Measurements from ENCODE around the gene PPAN.

The PPAN gene

DNA sequence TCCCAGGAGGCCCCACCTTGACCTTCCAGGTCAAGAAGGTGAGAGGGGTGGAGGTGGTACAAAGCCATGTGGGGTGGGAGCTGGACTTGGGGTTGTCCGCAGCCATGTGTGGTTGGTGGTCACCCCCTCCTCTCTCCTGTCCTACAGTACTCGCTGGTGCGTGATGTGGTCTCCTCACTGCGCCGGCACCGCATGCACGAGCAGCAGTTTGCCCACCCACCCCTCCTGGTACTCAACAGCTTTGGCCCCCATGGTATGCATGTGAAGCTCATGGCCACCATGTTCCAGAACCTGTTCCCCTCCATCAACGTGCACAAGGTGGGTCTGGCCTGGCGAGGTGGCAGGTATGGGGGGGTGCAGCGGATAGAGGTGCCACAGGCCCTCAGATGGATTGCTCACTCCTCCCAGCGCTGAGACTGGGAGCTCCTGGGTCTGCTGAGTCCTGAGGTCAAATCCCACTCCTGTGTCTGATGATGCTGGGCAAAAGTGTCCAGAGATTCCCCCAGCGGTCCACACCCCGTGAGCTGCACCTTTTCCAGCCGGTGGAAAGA is 1.7 kb downstream of the PPAN start:
- Histone ChIP-seq H3K4me3 (ENCODE audit: low read length in 2 of 2) (no peak overlapping the region), H3K27ac (ENCODE audit: low read length) (no peak overlapping the region), H3K4me1 (ENCODE audit: control insufficient read depth, insufficient read depth, low read length) (peaks cover 20% of the 10 kb centered on the region)

DNA sequence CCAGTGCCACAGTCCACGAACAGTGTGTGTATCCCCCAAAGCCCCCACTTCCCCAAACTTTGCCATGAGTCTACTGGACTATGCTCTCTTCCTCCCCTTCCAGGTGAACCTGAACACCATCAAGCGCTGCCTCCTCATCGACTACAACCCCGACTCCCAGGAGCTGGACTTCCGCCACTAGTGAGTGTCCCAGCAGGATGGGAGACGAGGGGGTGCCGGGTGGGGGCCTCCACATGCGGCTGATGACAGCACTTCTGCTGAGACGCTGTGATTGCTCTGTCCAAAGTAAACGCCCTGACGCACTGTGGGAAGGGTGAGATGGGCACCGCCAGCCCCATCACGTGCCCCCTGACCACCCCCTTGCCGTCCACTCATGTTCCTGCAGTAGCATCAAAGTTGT is 3.4 kb downstream of the PPAN start:
- Histone ChIP-seq H3K9ac (ENCODE audit: low read length in 2 of 2) (no peak overlapping the region), H3K27me3 (ENCODE audit: control insufficient read depth in 1 of 2, insufficient read depth in 2 of 2, low read length in 2 of 2) (no peaks in the 10 kb centered on the region), H3K4me3 (ENCODE audit: low read length in 2 of 2) (no peak overlapping the region), H3K9me3 (ENCODE audit: control insufficient read depth in 2 of 2, low read length in 2 of 2) (no peaks in the 10 kb centered on the region), H3K4me1 (ENCODE audit: control insufficient read depth, insufficient read depth, low read length) (peaks cover 22% of the 10 kb centered on the region), H3K27ac (ENCODE audit: low read length) (no peak overlapping the region), H3K36me3 (ENCODE audit: control insufficient read depth in 2 of 2, insufficient read depth in 2 of 2, low read length in 2 of 2) (peaks cover 25 to 31% of the 10 kb centered on the region in 2 donors)

More for the DNA sequence above, 1.7 kb downstream of the PPAN start:
- Histone ChIP-seq H3K9me3 (ENCODE audit: control insufficient read depth in 2 of 2, low read length in 2 of 2) (no peaks in the 10 kb centered on the region), H3K9ac (ENCODE audit: low read length in 2 of 2) (no peak overlapping the region), H3K27me3 (ENCODE audit: control insufficient read depth in 1 of 2, insufficient read depth in 2 of 2, low read length in 2 of 2) (no peaks in the 10 kb centered on the region), H3K36me3 (ENCODE audit: control insufficient read depth in 2 of 2, insufficient read depth in 2 of 2, low read length in 2 of 2) (peaks cover 25 to 31% of the 10 kb centered on the region in 2 donors)

- Histone ChIP-seq H3K27ac (ENCODE audit: low read length) (no peak overlapping the region), H3K36me3 (ENCODE audit: control insufficient read depth in 2 of 2, insufficient read depth in 2 of 2, low read length in 2 of 2) (peaks cover 28 to 34% of the 10 kb centered on the region in 2 donors), H3K4me1 (ENCODE audit: control insufficient read depth, insufficient read depth, low read length) (peaks cover 22% of the 10 kb centered on the region)
Observed at GRCh38 chr19:10110076-10110971, 4.2 kb downstream of the PPAN start.

GRCh38 chr19:10110972-10111317 is 4.8 kb downstream of the PPAN start:
- Histone ChIP-seq H3K27ac (ENCODE audit: low read length) (no peak overlapping the region), H3K36me3 (ENCODE audit: control insufficient read depth in 2 of 2, insufficient read depth in 2 of 2, low read length in 2 of 2) (peaks cover 32 to 40% of the 10 kb centered on the region in 2 donors), H3K27me3 (ENCODE audit: control insufficient read depth in 1 of 2, insufficient read depth in 2 of 2, low read length in 2 of 2) (no peaks in the 10 kb centered on the region), H3K4me1 (ENCODE audit: control insufficient read depth, insufficient read depth, low read length) (peaks cover 19% of the 10 kb centered on the region), H3K9ac (ENCODE audit: low read length in 2 of 2) (no peak overlapping the region), H3K4me3 (ENCODE audit: low read length in 2 of 2) (no peak overlapping the region), H3K9me3 (ENCODE audit: control insufficient read depth in 2 of 2, low read length in 2 of 2) (no peaks in the 10 kb centered on the region)

More at GRCh38 chr19:10110076-10110971, 4.2 kb downstream of the PPAN start:
- Histone ChIP-seq H3K4me3 (ENCODE audit: low read length in 2 of 2) (no peak overlapping the region), H3K27me3 (ENCODE audit: control insufficient read depth in 1 of 2, insufficient read depth in 2 of 2, low read length in 2 of 2) (no peaks in the 10 kb centered on the region), H3K9me3 (ENCODE audit: control insufficient read depth in 2 of 2, low read length in 2 of 2) (no peaks in the 10 kb centered on the region), H3K9ac (ENCODE audit: low read length in 2 of 2) (no peak overlapping the region)

- Histone ChIP-seq H3K9ac (ENCODE audit: low read length in 2 of 2) (no peak within 1 kb of the TSS), H3K4me3 (ENCODE audit: low read length in 2 of 2) (no peak within 1 kb of the TSS), H3K36me3 (ENCODE audit: control insufficient read depth in 2 of 2, insufficient read depth in 2 of 2, low read length in 2 of 2) (peaks cover 37 to 45% of the 10 kb centered on the region in 2 donors), H3K9me3 (ENCODE audit: control insufficient read depth in 2 of 2, low read length in 2 of 2) (no peaks in the 10 kb centered on the region), H3K27me3 (ENCODE audit: control insufficient read depth in 1 of 2, insufficient read depth in 2 of 2, low read length in 2 of 2) (no peaks in the 10 kb centered on the region), H3K4me1 (ENCODE audit: control insufficient read depth, insufficient read depth, low read length) (peaks cover 17% of the 10 kb centered on the region), H3K27ac (ENCODE audit: low read length) (no peak within 1 kb of the TSS)
Observed at GRCh38 chr19:10111405-10111811, 5.2 kb downstream of the PPAN start, which contains the start of gene P2RY11. P2RY11 (plus strand) TSS chr19:10111693; CDS start chr19:10111722, 29 bp downstream.

- H3K27me3 ChIP-seq (ENCODE audit: control insufficient read depth in 1 of 2, insufficient read depth in 2 of 2, low read length in 2 of 2), result no peaks in the 10 kb centered on the region
- H3K4me1 ChIP-seq (ENCODE audit: control insufficient read depth, insufficient read depth, low read length), result peaks cover 11% of the 10 kb centered on the region
- H3K36me3 ChIP-seq (ENCODE audit: control insufficient read depth in 2 of 2, insufficient read depth in 2 of 2, low read length in 2 of 2), result peaks cover 44 to 50% of the 10 kb centered on the region in 2 donors
- no peak overlapping the region for H3K27ac ChIP-seq (ENCODE audit: low read length)
- H3K9ac ChIP-seq (ENCODE audit: low read length in 2 of 2), result no peak overlapping the region
- no peaks in the 10 kb centered on the region for H3K9me3 ChIP-seq (ENCODE audit: control insufficient read depth in 2 of 2, low read length in 2 of 2)
- no peak overlapping the region for H3K4me3 ChIP-seq (ENCODE audit: low read length in 2 of 2)
Observed at GRCh38 chr19:10112037-10112761, 6.0 kb downstream of the PPAN start.

- H3K36me3 ChIP-seq (ENCODE audit: control insufficient read depth in 2 of 2, insufficient read depth in 2 of 2, low read length in 2 of 2), result peaks cover 44 to 47% of the 10 kb centered on the region in 2 donors
- no peaks in the 10 kb centered on the region for H3K27me3 ChIP-seq (ENCODE audit: control insufficient read depth in 1 of 2, insufficient read depth in 2 of 2, low read length in 2 of 2)
- no peak overlapping the region for H3K27ac ChIP-seq (ENCODE audit: low read length)
- no peaks in the 10 kb centered on the region for H3K9me3 ChIP-seq (ENCODE audit: control insufficient read depth in 2 of 2, low read length in 2 of 2)
- no peak overlapping the region for H3K4me3 ChIP-seq (ENCODE audit: low read length in 2 of 2)
- H3K4me1 ChIP-seq (ENCODE audit: control insufficient read depth, insufficient read depth, low read length), result peaks cover 12% of the 10 kb centered on the region
- no peak overlapping the region for H3K9ac ChIP-seq (ENCODE audit: low read length in 2 of 2)
Observed at GRCh38 chr19:10112895-10113591, 6.9 kb downstream of the PPAN start.

DNA sequence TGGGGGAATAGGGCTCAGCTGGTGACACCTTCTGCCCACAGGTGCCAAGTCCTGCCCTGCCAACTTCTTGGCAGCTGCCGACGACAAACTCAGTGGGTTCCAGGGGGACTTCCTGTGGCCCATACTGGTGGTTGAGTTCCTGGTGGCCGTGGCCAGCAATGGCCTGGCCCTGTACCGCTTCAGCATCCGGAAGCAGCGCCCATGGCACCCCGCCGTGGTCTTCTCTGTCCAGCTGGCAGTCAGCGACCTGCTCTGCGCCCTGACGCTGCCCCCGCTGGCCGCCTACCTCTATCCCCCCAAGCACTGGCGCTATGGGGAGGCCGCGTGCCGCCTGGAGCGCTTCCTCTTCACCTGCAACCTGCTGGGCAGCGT is 7.4 kb downstream of the PPAN start:
- Histone ChIP-seq H3K27ac (ENCODE audit: low read length) (no peak overlapping the region), H3K4me3 (ENCODE audit: low read length in 2 of 2) (no peak overlapping the region), H3K9me3 (ENCODE audit: control insufficient read depth in 2 of 2, low read length in 2 of 2) (no peaks in the 10 kb centered on the region), H3K4me1 (ENCODE audit: control insufficient read depth, insufficient read depth, low read length) (peaks cover 14% of the 10 kb centered on the region), H3K27me3 (ENCODE audit: control insufficient read depth in 1 of 2, insufficient read depth in 2 of 2, low read length in 2 of 2) (no peaks in the 10 kb centered on the region), H3K9ac (ENCODE audit: low read length in 2 of 2) (no peak overlapping the region), H3K36me3 (ENCODE audit: control insufficient read depth in 2 of 2, insufficient read depth in 2 of 2, low read length in 2 of 2) (peaks cover 38 to 43% of the 10 kb centered on the region in 2 donors)

GRCh38 chr19:10113964-10114650 is 7.9 kb downstream of the PPAN start:
- H3K27ac ChIP-seq (ENCODE audit: low read length), result no peak overlapping the region
- H3K4me3 ChIP-seq (ENCODE audit: low read length in 2 of 2), result no peak overlapping the region
- H3K9ac ChIP-seq (ENCODE audit: low read length in 2 of 2), result no peak overlapping the region
- H3K36me3 ChIP-seq (ENCODE audit: control insufficient read depth in 2 of 2, insufficient read depth in 2 of 2, low read length in 2 of 2), result peaks cover 38 to 42% of the 10 kb centered on the region in 2 donors
- H3K27me3 ChIP-seq (ENCODE audit: control insufficient read depth in 1 of 2, insufficient read depth in 2 of 2, low read length in 2 of 2), result no peaks in the 10 kb centered on the region
- H3K9me3 ChIP-seq (ENCODE audit: control insufficient read depth in 2 of 2, low read length in 2 of 2), result no peaks in the 10 kb centered on the region
- H3K4me1 ChIP-seq (ENCODE audit: control insufficient read depth, insufficient read depth, low read length), result peaks cover 20% of the 10 kb centered on the region
